GM18526 (cell line): Measurements from ENCODE around the gene C4BPB.

Experiments used
- POLR2A ChIP-seq: IDR thresholded peaks from 3 replicates; pipeline ENCODE4 v1.6.1; 2011; ENCODE audit not compliant: insufficient read length; ENCODE audit errors: extremely low read depth

C4BPB gene

DNA sequence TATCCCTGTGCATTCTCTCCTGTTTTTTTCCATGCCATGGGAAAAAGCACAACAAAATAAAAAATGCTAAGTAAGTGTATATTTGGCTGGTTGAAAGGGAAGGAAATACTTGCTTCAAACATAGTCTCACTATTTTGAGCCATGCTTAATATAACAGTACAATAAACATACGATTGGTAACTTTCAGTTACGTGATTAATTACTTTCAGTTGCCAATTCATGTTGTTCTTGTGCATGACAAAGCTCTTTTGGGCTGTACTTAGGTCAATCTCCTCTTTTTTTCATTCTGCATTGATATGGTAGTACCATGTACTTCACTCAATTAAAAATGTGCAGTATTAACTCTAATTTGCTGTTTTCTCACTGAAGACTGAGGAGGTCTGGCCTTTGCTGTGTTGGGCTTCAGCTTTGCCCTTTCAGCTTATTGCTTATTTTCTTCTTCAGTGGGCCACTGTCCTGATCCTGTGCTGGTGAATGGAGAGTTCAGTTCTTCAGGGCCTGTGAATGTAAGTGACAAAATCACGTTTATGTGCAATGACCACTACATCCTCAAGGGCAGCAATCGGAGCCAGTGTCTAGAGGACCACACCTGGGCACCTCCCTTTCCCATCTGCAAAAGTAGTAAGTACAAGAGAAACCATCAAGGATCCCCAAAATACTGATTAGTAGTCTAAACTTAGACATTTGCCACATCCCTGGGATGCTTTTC, 2.7 kb downstream of the C4BPB start:
- TF ChIP-seq POLR2A: no peak

DNA sequence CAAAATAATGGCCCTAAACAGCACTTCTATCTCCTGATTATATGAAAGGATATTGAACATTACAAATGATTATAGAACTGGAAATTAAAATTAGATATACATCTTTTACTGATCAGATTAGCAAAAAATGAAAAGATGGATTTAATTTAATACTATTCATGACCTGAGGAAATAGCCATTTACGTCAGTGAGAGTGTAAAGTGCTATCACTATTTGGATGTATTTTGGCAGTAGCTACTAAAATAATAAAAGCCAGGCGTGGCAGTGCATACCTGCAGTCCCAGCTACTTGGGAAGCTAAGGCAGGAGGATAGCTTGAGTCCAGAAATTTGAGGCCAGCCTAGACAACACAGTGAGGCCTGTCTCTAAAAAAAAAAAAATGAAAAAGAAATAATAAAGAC, 5.3 kb downstream of the C4BPB start:
- no peak for TF ChIP-seq POLR2A

DNA sequence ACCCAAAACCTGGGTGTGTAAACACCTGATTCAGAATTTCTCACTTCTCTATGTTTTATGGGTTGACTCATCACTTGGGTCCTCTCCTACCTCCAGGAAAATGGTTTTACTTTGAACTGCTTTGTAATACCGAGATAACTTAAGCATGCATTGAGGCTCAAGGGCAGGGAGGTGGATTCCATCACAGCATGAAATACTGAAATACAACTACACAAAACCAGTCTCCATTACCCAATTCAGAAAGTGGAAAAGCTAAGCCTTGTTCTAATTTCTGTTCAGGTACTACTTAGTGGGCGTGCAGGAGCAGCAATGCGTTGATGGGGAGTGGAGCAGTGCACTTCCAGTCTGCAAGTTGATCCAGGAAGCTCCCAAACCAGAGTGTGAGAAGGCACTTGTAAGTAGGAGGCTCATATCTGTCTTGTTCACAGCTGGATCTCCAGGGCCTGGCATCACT, 9.2 kb downstream of the C4BPB start:
- no peak for TF ChIP-seq POLR2A

DNA sequence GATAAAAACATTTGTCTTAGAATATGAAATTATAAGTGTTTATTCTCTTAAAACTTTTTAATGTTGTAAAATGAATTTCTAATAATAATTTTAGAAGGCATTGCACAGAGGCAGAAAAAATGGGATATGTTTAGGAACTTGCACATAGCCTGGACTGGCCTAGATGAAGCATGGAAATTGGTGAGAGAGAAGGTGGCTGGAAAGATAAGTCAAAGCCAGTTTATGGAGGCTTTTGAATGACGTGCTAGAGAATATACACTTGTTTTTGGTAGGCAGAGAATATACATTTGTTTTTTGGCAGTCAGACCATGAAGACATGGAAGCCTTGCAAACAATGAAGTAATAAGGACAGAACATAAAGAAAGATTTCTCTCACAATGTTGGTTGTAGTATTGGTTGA, 13.1 kb downstream of the C4BPB start:
- no peak for TF ChIP-seq POLR2A

DNA sequence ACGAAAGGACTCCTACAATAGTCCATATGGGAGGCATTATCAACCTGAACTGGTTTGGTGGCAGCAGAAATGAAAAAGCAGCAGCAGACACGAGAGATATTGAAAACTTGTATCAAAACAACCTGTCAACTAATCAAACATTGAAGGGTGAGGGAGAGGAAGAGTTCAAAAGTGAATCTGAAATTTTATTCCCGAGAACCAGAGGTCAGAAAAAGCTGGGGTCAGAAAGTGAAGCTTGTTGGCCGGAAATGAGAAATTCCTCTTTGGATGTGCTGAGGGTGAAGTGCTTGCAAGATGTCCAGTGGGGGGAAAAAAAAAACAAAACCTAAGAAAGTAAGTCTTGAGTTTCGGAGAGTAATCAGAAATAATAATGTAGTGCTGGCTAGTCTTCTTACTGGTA, 13.5 kb downstream of the C4BPB start:
- no peak for TF ChIP-seq POLR2A

DNA sequence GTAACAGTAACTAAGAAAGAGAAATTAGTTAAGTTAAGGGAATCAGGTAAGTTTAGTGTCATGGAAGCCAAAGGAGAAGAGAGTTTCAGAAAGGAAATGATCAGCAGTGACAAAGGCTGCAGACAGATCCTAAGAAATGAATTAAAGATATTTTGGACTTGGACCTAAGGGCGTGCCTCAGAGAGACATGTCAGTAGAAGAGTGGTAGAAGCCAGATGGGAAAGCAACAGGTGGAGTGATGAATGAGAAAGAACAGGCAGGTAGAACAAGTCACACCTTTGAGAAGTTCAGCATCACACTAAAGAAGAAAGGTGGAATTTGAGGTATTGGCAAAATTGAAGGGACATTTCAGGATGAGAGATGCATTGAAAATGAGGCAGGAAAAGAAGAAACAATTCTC, 14.0 kb downstream of the C4BPB start:
- TF ChIP-seq POLR2A: no peak

DNA sequence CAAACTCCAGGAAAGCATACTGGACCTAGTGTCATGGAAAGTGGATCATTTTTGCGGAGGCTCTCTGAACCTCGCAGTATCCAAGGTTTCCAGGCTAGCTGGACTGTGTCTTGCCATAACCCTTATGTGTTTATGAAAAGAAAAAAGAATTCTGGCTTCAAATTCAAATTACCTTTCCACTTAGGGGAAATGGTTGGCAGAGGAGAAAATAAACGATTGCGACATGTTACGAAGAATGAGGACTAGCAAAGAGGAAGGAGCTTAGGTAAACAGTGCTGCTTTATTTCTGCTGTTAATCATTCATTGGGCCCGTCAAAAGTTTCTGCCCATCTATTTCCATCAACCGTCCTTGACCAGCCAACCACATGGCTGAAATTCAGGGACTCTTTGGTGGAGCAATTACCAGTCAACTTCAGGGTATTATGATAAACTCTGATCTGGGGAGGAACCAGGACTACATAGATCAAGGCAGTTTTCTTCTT, 15.3 kb downstream of the C4BPB start, which contains the start of gene C4BPA:
Gene C4BPA, plus strand, starts transcription at position 342 of the 482 bp plus-strand sequence. CDS start 8,793 bp downstream, outside the sequence.
- TF ChIP-seq POLR2A: no peak

DNA sequence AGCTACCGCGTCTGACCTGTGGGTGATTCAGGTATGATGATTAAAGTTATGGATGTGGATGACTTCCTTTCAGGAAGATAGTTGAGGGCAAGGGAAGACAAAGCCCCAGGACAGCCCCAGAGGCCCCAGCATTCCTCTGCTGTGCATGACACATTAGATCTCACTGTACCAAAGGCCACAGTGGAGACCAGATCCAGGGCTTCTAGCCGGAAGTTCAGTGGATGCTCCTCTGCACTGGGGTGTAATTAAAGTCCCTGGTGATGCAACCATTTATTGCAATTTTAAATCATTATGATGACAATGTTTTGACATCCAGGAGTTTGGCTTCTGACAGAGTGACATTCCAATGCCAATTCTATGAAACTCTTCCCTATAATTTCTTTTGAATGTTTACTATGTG, 20.3 kb downstream of the C4BPB start:
- no peak for TF ChIP-seq POLR2A

DNA sequence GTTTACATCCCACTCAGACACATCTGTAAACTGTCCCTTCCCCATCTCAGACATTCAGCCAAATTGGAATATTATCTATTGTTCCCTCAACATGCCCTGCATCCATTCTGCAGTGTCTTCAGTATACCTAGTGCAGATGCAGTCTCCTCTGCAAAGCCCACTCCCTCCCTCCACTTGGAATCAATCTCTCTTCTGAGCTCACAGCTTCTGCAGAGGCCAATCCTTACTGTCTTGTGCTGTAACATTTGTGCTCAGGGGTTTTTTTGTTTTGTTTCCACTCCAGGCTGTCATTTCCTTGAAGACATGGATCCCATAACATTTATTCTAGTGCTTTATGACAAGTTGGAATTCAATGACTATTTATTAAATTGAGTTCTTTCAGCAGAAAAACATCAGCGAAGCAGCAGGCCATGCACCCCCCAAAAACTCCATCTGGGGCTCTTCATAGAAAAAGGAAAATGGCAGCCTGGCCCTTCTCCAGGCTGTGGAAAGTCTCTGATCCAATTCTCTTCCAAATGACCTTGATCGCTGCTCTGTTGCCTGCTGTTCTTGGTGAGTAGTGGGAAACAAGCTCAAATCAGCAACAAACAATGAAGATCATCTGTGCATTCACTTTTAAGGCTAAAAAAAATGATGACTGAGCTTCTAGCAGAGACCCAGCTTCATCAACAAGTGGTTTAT, 24.1 kb downstream of the C4BPB start:
- no peak for TF ChIP-seq POLR2A

DNA sequence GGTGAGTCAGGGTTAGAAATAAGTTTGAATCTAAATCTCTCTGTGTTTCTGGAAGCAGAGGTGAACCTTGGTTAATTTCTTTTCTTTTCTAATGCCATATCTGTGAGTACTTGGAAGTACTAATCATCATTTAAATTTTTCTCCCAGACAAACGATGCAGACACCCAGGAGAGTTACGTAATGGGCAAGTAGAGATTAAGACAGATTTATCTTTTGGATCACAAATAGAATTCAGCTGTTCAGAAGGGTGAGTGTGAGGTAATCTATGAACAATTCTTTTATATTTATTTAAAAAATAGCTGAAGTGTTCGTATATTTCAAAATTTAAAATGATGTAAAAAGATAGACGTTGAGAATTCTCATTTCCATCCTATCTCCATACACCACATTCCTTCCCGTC, 26.6 kb downstream of the C4BPB start:
- no peak for TF ChIP-seq POLR2A

DNA sequence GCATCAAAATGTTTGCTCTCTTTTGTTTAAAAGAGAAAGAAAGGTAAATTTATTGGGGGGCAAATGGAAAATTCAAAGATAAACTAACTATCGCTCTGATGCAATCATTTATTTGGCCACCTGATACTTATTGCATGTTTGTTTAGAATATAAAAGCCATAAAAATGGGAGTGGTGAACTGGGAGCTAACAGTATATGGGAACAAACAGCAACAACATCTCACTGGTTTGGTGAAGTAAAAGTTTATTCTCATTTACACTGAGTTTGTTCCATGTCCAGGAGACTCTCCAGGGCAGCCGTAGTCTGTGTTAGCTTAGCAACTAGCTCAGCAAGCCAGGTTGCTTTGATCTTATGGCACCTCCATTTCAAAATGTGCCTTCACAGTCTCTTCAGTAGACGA, 35.7 kb downstream of the C4BPB start:
- TF ChIP-seq POLR2A: no peak

DNA sequence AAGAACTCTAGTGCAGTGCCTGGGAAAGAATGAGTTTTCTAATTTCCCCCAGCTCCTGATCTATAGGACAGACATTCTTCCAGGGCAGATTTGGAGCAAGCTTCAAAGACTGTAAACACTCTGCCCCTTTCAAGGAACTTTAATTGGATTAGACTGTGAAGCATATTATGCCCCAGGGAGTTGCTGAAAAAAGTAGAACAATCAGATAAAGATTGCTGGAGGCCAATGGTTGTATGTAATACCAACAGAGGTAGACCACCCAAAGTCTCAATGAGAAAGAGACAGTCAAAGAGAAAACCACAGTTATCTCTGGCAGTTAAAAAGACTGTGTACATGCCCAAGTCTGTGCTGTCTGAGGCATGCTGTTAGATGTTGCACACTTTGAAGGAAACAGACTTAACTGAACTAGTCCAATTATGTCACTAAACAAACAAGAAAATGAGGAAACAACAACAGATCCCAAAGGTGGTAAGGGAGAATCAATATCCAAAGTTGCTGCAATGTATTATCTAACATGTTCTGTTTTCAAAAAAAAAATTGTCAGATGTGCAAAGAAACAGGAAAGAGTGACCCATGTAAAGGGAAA, 39.8 kb downstream of the C4BPB start:
- TF ChIP-seq POLR2A: no peak

DNA sequence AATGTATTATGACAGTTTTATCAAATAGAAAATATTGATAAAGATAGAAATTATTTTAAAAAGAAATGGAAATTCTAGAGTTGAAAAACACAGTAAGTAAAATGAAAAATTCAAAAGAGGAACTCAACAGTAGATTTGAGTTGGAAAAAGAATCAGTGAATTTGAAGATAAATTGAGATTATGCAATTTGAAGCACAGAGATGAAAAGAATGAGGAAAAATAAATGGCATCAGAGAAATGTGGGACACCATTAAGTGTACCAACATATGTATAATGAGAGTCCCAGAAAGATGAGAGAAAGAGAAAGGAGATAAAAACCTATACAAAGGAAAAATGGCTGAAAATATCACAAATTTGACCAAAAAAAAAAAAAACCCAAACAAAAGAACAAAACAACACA, 40.4 kb downstream of the C4BPB start:
- TF ChIP-seq POLR2A: no peak

DNA sequence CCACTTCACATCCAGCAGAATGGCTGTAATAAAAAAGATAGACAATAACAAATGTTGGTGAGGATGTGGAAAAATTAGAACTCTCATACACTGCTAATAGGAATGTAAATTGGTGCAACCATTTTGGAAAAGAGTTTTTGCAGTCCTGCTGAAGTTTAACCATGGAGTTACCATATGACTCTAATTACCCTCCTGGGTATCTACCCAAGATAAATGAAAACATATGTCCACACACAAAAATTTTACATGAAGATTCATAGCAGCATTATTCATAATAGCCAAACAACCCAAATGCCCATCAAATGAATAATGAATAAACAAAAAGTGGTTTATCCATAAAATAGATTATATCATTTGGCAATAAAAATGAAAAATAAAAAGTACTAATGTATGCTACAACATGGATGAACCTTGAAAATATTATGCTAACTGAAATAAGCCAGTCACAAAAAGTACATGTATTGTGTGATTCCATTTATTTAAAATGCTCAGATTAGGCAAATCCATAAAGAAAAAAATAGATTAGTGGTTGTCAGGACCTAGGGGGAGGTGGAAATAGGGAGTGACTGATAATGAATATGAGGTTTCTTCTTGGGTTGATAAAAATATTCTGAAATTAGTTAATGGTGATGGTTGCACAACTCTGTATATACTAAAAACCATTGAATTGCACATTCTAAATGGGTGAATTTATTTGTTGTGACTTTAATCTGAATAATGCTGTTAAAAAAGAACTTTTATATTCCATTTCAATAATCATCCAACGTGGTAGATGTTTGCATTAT, 41.8 kb downstream of the C4BPB start:
- no peak for TF ChIP-seq POLR2A

DNA sequence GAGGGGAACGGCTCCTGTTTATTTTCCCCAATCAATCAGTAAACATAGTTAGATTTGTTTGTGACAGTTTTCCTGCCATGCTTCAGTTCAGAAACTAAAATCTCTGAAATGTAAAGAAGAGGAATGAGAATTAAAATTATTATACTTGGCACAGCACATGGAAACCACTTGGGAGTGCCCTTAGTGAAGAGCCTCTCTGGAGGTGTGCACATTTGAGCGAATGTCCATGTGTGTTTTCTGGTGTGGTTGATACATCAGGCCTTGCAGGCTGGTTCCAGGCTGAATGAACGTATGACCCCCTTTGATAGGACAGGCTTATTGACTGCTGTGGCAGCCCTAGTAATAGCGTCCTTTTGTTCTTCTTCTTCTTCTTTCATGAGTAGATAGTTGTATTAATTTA, 42.5 kb downstream of the C4BPB start:
- no peak for TF ChIP-seq POLR2A
